Nephron (organoid): Measurements from ENCODE around the gene PCCA.

Experiments
- H3K27ac Mint-ChIP-seq, 3 experiments: 2 replicates each; pipeline ENCODE4 v1.8.0; 2020; ENCODE audit warnings: mixed read lengths in 3 of 3, mild to moderate bottlenecking in 2 of 3, moderate library complexity in 1 of 3
- H3K27me3 Mint-ChIP-seq: 2 replicates; pipeline ENCODE4 v1.8.0; 2021; ENCODE audit warnings: low read depth, mild to moderate bottlenecking, moderate library complexity, mixed read lengths
- H3K36me3 Mint-ChIP-seq: 2 replicates; pipeline ENCODE4 v1.8.0; 2020; ENCODE audit warnings: low read depth, mixed read lengths
- H3K4me1 Mint-ChIP-seq: 2 replicates; pipeline ENCODE4 v1.8.0; 2020; ENCODE audit warnings: mixed read lengths
- H3K4me3 Mint-ChIP-seq, 3 experiments: 2 replicates each; pipeline ENCODE4 v1.8.0; 2020; ENCODE audit warnings: mild to moderate bottlenecking in 3 of 3, mixed read lengths in 3 of 3, moderate library complexity in 2 of 3
- H3K9me3 Mint-ChIP-seq: 2 replicates; pipeline ENCODE4 v1.8.0; 2020; ENCODE audit warnings: mixed read lengths
- CTCF ChIP-seq, 3 experiments: fragments of 200-600 bp; sonication (generic); IDR thresholded peaks; one replicate each; pipeline ENCODE4 v1.5.0; 2021; ENCODE audit warnings: antibody characterized with exemption in 3 of 3; ENCODE audit not compliant: unreplicated experiment in 3 of 3

Gene PCCA

GRCh38 chr13:100397627-100398026 lies 308.7 kb downstream of the PCCA start:
- Mint-ChIP-seq H3K9me3 (peaks cover 10% of the 10 kb centered on the region), H3K27ac (no peak overlapping the region), H3K4me3 (no peak overlapping the region), H3K36me3 (peaks cover 17% of the 10 kb centered on the region), H3K4me1 (peaks cover 24% of the 10 kb centered on the region), H3K27me3 (no peaks in the 10 kb centered on the region)
- no peak for TF ChIP-seq CTCF (IDR thresholded peaks at IDR 0.05; ENCODE audit: unreplicated experiment in 3 of 3)

- Mint-ChIP-seq H3K36me3 (peaks cover 24% of the 10 kb centered on the region), H3K27me3 (no peaks in the 10 kb centered on the region), H3K4me1 (peaks cover 18% of the 10 kb centered on the region), H3K27ac (no peak overlapping the region), H3K9me3 (peaks cover 17% of the 10 kb centered on the region), H3K4me3 (no peak overlapping the region)
- TF ChIP-seq CTCF (IDR thresholded peaks at IDR 0.05; ENCODE audit: unreplicated experiment in 3 of 3): no peak
These were observed 309.5 kb downstream of the PCCA start for GRCh38 chr13:100398360-100398759.

DNA sequence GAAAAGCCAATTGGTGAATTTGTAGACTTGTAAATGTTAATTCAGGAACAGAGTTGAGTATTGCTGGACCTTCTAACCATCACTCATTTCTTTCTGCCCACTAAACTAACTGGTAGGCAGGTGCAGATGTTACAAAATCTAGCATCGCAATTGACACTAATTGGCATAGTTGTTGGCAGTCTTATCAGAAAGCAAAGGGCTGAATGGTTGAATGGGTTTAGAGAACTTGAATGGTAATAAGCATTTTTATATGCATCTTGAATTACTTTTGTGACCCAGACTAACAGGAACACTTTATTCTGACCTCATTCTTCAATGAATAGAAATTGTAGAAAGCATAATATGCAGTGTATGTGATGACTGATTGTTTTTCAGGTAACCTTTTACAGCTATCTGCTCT lies 310.6 kb downstream of the PCCA start:
- peaks cover 21% of the 10 kb centered on the region for H3K9me3 Mint-ChIP-seq
- TF ChIP-seq CTCF (IDR thresholded peaks at IDR 0.05; ENCODE audit: unreplicated experiment in 3 of 3): no peak
- peaks cover 10% of the 10 kb centered on the region for H3K4me1 Mint-ChIP-seq
- no peaks in the 10 kb centered on the region for H3K27me3 Mint-ChIP-seq
- no peak overlapping the region for H3K4me3 Mint-ChIP-seq
- H3K36me3 Mint-ChIP-seq: peaks cover 35% of the 10 kb centered on the region
- H3K27ac Mint-ChIP-seq: no peak overlapping the region

DNA sequence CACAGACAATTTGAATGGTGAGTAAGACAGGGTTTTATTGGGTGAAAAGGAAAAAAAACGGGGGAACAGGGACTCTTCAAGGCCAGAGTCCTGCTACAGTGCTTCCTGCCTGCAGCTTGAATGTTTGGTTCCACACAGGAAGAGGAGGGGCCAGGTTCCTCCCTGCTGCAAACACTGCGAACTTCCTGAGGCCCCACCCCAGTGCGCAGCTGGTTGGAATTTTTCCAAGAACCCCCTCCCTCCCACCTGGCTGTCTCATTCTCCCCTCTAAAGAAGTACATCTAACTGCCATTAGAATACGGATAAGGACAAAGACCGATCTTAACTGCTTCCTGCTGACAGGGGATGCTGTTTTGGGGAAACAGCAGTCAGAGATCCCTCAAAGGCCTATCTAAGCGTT lies 314.8 kb downstream of the PCCA start:
- peaks cover 43% of the 10 kb centered on the region for H3K9me3 Mint-ChIP-seq
- H3K27me3 Mint-ChIP-seq: no peaks in the 10 kb centered on the region
- H3K27ac Mint-ChIP-seq: no peak overlapping the region
- H3K4me1 Mint-ChIP-seq: no peaks in the 10 kb centered on the region
- no peak overlapping the region for H3K4me3 Mint-ChIP-seq
- peaks cover 67% of the 10 kb centered on the region for H3K36me3 Mint-ChIP-seq
- TF ChIP-seq CTCF (IDR thresholded peaks at IDR 0.05; ENCODE audit: unreplicated experiment in 3 of 3): no peak

GRCh38 chr13:100409132-100409531 lies 320.2 kb downstream of the PCCA start:
- TF ChIP-seq CTCF (IDR thresholded peaks at IDR 0.05; ENCODE audit: unreplicated experiment in 3 of 3): no peak
- H3K9me3 Mint-ChIP-seq: peaks cover 49% of the 10 kb centered on the region
- H3K27ac Mint-ChIP-seq: no peak overlapping the region
- no peak overlapping the region for H3K4me3 Mint-ChIP-seq
- peaks cover 70% of the 10 kb centered on the region for H3K36me3 Mint-ChIP-seq
- no peaks in the 10 kb centered on the region for H3K4me1 Mint-ChIP-seq
- no peaks in the 10 kb centered on the region for H3K27me3 Mint-ChIP-seq

GRCh38 chr13:100423375-100423774 lies 334.5 kb downstream of the PCCA start:
- TF ChIP-seq CTCF (IDR thresholded peaks at IDR 0.05; ENCODE audit: unreplicated experiment in 3 of 3): no peak
- no peaks in the 10 kb centered on the region for H3K9me3 Mint-ChIP-seq
- H3K27ac Mint-ChIP-seq: no peak overlapping the region
- H3K4me3 Mint-ChIP-seq: no peak overlapping the region
- H3K27me3 Mint-ChIP-seq: no peaks in the 10 kb centered on the region
- H3K36me3 Mint-ChIP-seq: peaks cover 37% of the 10 kb centered on the region
- H3K4me1 Mint-ChIP-seq: peaks cover 4% of the 10 kb centered on the region
